ENCODE results near the gene MRPL20.
"Not testable (repeated sequence)": the region's sequence is repeated elsewhere in the genome, so short reads cannot be mapped to it uniquely, and the experiment has no call there.

The MRPL20 gene

DNA sequence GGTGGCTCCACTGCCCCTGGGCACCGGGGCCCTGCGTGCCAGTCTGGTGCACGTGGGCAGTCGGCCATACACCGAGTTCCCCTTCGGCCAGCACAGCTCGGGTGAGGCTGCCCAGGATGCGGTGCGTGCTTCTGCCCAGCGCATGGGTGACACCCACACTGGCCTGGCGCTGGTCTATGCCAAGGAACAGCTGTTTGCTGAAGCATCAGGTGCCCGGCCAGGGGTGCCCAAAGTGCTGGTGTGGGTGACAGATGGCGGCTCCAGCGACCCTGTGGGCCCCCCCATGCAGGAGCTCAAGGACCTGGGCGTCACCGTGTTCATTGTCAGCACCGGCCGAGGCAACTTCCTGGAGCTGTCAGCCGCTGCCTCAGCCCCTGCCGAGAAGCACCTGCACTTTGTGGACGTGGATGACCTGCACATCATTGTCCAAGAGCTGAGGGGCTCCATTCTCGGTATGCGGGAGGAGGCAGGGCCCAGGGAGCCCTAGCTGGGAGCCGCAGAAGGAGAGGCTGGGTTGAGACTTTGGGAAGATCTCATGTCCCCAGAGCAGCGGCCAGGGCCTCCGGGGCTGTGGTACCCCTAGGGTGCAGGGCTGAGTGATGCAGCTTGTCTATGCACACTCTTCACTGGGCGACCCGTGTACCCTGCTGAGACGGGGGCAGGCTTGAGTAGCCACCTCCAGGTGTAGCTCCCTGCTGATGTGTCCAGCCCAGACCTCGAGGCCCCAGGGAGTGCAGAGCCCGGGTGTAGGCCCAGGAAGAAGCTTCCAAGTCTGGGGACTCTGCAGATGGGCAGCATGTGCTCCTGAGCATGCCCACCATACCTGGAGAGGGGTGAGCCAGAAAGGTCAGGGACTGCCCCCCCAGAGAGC is 30.2 kb upstream of the MRPL20 start:
- no peak for FAIRE-seq

DNA sequence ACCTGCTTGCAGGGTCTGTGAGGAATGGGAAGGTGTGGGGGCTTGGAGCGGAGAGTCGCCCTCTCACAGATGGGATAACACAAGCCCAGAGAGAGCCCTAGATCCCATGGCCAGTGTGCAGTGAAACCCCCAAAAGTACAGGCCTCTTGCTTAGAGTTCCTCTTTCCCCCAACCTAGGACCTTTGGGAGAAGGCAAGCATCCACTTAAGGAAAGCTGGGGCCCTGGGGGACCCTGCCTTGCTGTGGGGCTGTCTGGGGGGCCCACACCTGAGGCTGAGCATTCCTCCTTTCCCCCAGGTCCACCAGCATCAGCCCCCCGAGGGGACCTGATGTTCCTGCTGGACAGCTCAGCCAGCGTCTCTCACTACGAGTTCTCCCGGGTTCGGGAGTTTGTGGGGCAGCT is 29.5 kb upstream of the MRPL20 start:
- no peak for FAIRE-seq

DNA sequence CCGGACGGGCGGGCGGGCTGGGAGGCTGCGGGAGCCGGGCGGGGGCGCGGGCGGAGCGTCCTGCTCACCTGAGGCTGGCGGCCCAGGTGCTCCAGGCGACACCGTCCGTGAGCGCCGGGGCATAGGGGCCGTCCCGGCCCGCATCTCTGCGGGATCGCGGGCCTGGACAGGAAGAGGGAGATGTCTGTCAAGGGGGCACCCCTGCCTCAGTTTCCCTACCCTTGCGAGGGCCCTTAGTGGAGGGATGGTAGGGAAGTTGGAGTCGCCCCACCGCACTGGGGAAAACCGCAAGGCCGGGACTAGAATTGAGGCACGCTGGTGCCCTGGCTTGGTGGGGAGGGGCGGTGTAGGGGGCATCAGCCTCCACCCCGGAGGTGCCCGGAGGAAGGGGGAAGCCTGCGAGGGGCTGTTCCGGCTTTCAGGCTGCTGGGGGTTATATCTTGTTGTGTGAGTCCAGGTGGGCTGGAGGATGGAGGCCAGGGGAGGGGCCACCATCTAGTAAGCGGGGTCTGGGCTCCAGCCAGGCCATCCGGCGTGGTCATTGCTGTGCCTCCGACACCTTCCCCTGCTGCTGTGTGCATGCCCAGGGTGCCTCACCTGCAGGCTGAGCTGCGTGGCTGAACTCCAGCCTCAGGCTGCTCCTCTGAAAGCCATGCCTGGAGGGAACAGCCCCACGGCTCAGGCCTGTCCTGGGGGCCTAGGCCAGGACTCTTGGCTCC is 29.0 kb upstream of the MRPL20 start:
- no peak for FAIRE-seq

DNA sequence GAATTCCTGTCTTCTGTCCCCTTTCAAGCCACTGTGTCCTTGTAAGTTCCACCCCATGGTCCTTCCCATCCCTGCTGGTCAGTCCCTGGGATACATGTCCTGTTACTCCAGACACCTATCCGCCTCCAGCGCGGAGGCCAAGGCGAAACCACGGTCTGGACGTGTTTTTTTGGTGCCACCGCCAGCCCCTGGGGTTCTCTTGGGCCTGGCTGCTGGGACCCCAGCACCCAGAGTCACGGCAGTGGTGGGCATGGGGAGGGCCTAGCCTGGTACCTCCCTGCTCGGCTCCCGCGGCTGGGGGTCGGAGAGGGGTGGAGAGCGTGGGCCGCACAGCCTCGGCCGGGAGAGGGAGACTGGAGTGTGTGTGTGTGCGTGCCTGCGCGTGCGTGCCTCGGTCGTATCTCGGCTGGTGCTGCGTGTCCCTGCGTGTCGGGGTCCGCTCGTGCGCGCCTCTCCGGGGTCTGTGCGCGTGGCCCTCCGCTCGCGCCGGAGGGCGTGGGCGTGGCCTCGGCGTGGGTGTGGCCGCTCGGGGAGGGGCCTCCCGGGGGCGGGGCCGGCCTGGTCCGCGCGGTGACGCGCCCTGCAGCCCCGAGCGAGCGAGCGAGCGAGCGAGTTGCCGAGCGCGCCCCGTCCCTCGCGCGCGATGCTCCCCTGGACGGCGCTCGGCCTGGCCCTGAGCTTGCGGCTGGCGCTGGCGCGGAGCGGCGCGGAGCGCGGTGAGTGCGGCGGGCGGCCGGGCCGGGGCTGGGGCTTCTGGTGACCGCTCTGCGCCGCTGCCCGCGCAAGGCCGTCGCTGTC is 28.2 kb upstream of the MRPL20 start, which contains the start of gene VWA1:
TSS of gene VWA1 (plus strand) at position 585 of the 798 bp plus-strand sequence. CDS start at position 644, 59 bp downstream.
- FAIRE-seq, result no peak

- no peak for FAIRE-seq
These were observed 27.7 kb upstream of the MRPL20 start for GRCh38 chr1:1434824-1435105.

GRCh38 chr1:1434131-1434823 is 27.2 kb upstream of the MRPL20 start:
- no peak for FAIRE-seq

DNA sequence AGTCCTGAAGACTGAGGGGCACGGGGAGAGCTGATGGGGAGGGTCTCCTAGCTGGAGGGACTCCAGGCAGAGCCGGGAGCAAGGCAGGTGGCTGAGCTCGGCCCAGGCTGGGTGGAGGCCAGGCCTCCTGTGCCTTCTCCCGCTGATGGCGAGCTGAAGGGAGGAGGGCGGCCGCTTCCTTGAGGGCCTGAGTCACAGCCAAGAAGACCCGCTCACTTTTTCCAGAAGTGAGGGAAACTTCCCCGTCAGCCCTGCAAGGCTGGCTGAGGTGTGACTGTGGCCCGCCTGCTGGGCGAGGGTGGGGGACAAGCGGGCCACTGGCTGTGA is 26.7 kb upstream of the MRPL20 start:
- no peak for FAIRE-seq

GRCh38 chr1:1432951-1433803 is 26.1 kb upstream of the MRPL20 start:
- FAIRE-seq, result no peak

DNA sequence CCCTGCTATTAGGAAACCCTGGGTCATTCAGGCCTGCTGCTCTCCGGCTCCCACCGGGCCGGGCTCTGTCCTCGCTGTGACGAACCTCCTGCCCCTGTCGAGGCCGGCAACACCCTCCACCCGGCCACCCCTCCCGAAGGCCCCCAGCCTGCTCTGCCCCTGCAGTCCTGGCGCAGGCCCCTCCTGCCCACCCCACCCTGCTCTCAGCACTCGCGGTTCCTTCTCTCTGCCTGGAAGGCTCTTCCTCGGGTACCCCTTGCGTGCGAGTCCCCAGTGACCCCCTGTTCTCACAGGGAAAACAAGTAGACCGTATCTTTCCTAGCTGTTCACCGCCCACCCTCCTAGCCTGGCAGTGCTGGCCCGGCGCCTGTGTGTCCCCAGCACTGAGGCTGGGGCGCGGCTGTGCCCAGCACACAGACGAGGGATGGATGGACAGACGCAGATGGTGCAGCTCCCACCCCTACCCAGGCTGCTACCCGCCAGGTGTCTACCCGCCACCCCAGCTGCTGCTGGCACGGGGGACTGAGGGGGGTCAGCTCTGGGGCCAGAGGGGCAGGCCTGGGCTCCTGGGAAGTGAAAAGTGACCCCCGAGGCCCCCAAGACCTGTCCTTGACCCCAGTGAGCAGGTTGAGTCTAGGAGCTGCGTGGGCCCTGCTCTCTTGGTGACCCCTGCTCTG is 25.3 kb upstream of the MRPL20 start:
- FAIRE-seq, result no peak

GRCh38 chr1:1431845-1432273 is 24.8 kb upstream of the MRPL20 start:
- no peak for FAIRE-seq

GRCh38 chr1:1430992-1431844 is 24.1 kb upstream of the MRPL20 start:
- FAIRE-seq, result no peak

DNA sequence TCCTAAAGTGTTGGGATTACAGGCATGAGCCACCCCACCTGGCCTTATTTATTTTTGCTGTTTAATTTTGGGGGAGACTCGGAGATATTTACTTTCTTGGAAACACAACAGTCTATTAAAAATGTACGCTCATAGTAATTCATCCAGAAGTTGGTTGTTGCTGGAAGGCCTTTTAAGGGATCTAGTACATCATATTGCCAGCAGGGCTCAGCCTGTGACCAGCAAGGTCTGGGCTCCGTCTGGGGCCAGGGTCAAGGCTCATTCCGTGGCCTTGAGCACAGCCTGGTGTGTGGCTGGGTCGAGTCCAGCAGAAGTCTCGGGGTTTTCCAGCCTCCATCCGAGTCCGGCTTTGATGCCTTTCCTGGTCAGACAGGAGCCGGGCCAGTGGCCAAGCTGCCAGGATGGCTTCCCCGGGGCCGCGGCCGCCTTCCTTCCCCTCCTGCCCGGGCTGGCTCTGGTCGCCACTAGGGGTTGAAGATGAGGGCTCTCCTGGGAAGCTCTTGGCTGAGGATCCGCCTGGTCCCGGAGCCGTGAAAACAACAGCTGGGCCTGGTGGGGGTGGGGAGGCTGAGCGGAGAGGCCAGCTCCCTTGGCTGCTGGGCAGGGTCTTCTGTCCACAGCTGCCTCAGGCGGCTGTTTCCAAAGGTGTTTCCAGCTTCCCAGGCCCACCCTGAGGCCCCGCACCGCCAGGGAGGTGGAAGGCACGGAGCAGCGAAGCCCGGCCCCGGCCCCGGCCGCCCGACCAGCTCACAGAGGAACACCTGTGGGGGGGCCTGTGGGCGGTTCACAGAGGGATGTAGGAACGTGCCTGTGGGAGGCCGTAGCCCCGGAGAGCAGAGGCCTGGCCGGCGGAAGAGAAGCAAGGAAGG is 23.3 kb upstream of the MRPL20 start:
- FAIRE-seq, result peak; percentile 85

GRCh38 chr1:1429671-1430073 is 22.6 kb upstream of the MRPL20 start:
- no peak for FAIRE-seq

DNA sequence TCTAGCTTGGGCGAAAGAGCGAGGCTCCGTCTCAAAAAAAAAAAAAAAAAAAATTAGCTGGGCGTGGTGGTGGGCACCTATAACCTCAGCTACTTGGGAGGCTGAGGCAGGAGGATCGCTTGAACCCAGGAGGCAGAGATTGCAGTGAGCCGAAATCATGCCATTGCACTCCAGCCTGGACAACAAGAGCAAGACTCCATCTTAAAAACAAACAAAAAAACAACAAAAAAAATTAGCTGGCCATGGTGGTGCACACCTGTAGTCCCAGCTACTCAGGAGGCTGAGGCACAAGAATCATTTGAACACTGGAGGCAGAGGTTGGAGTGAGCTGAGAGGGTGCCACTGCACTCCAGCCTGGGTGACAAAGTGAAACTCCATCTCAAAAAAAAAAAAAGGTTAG is 21.9 kb upstream of the MRPL20 start:
- FAIRE-seq, result not testable (repeated sequence)

- FAIRE-seq, result no peak
These were observed 21.1 kb upstream of the MRPL20 start for GRCh38 chr1:1428174-1428573.

DNA sequence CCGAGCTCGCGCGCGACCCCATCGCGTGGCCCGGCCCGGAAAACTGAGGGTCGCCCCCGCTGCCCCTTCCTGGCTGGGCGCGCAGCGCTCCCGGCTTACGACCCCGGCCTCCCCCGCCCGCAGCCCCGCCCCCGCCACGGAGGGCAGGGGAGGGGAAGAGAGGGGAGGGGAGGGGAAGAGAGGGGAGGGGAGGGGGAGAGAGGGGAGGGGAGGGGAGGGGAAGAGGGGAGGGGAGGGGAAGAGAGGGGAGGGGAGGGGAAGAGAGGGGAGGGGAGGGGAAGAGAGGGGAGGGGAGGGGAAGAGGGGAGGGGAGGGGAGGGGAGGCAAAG is 20.7 kb upstream of the MRPL20 start:
- FAIRE-seq, result no peak

GRCh38 chr1:1427106-1427819 is 20.2 kb upstream of the MRPL20 start:
- no peak for FAIRE-seq

DNA sequence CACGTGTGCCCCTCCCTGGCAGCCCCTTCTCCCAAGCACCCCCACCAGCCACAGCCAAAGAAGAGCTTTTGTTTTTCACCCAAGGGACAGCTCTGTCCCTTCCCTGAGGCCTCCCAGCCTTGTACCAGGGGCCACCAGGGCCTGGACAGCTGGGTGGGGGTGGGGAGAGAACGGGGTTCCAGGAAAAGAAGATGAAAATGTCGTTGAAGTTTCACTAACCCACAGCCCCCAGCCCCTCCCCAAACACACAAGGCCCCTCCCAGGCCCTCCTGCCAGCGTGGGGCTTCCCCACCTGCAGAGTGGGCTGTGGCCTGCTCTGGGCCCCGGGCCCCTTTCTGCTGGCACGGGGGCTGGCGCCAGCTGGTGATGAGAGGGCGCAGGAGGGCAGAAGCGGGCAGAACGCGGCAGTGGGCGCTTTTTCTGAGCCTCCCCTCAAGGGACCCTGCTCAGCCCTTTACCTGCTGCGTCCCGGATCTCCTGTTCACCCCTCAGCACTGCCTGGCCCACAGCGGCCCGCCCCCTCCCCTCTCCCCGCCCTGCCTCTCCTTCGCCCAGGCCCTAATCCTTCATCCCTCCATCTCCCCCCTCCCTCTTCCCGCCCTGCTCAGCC is 19.5 kb upstream of the MRPL20 start:
- FAIRE-seq, result no peak
